DOHH2 (cell line): ENCODE data around the gene CENPI.

Experiments
- H3F3A ChIP-seq: fragments of 200-600 bp; sonication (generic), shearing (Covaris generic); 2 replicates; pipeline ENCODE4 v1.6.0; 2016; ENCODE audit warnings: antibody characterized with exemption, mild to moderate bottlenecking; ENCODE audit not compliant: control insufficient read depth, insufficient read depth
- H3K27ac ChIP-seq: fragments of 200-600 bp; sonication (generic); 2 replicates; pipeline ENCODE4 v1.5.1; 2014; ENCODE audit warnings: low read depth, mild to moderate bottlenecking, low read length, moderate library complexity
- H3K27me3 ChIP-seq: fragments of 200-600 bp; sonication (generic); 2 replicates; pipeline ENCODE4 v1.6.1; 2014; ENCODE audit warnings: mild to moderate bottlenecking, low read length, mixed read lengths; ENCODE audit not compliant: control insufficient read depth
- H3K36me3 ChIP-seq: fragments of 200-600 bp; sonication (generic); 2 replicates; pipeline ENCODE4 v1.6.1; 2014; ENCODE audit warnings: mild to moderate bottlenecking, low read length, moderate library complexity, mixed read lengths; ENCODE audit not compliant: control insufficient read depth
- H3K4me1 ChIP-seq: fragments of 200-600 bp; sonication (generic); 2 replicates; pipeline ENCODE4 v1.6.1; 2014; ENCODE audit warnings: mild to moderate bottlenecking, low read length, mixed read lengths; ENCODE audit not compliant: control insufficient read depth
- H3K4me2 ChIP-seq: fragments of 200-600 bp; sonication (generic); 2 replicates; pipeline ENCODE4 v1.6.0; 2014; ENCODE audit warnings: mild to moderate bottlenecking, low read length, moderate library complexity
- H3K4me3 ChIP-seq: fragments of 200-600 bp; sonication (generic); 2 replicates; pipeline ENCODE4 v1.5.1; 2014; ENCODE audit warnings: mild to moderate bottlenecking, low read length, mixed read lengths
- H3K79me2 ChIP-seq: fragments of 200-600 bp; sonication (generic); 2 replicates; pipeline ENCODE4 v1.6.1; 2014; ENCODE audit warnings: mild to moderate bottlenecking, low read length, mixed read lengths; ENCODE audit not compliant: control insufficient read depth
- H3K9me2 ChIP-seq: fragments of 200-600 bp; sonication (generic); replicated peaks from 2 replicates; pipeline ENCODE4 v1.6.1; 2014; ENCODE audit warnings: mild to moderate bottlenecking, low read length, mixed read lengths; ENCODE audit not compliant: control insufficient read depth
- H3K9me3 ChIP-seq: fragments of 200-600 bp; sonication (generic); 2 replicates; pipeline ENCODE4 v1.6.1; 2014; ENCODE audit warnings: antibody characterized with exemption, low read length, mixed read lengths; ENCODE audit not compliant: control insufficient read depth, insufficient read depth
- H4K20me1 ChIP-seq: fragments of 200-600 bp; sonication (generic); 2 replicates; pipeline ENCODE4 v1.6.0; 2014; ENCODE audit warnings: low read depth, mild to moderate bottlenecking, antibody characterized with exemption, low read length, moderate library complexity; ENCODE audit not compliant: control insufficient read depth, insufficient read depth
- CTCF ChIP-seq: fragments of 200-600 bp; sonication (generic); IDR thresholded peaks from one replicate; pipeline ENCODE4 v1.5.1; 2014; ENCODE audit warnings: antibody characterized with exemption, mild to moderate bottlenecking, low read depth, low read length; ENCODE audit not compliant: poor library complexity, severe bottlenecking
- EZH2phosphoT487 ChIP-seq: fragments of 200-600 bp; sonication (generic); IDR thresholded peaks from 2 replicates; pipeline ENCODE4 v1.6.1; 2017; ENCODE audit warnings: borderline replicate concordance, mild to moderate bottlenecking, antibody characterized with exemption, low read length, moderate library complexity, mixed read lengths

Gene CENPI

GRCh38 chrX:101057093-101057714 lies 40.8 kb upstream of the CENPI start:
- H4K20me1 ChIP-seq = no peaks in the 10 kb centered on the region
- peaks cover 10% of the 10 kb centered on the region for H3K4me1 ChIP-seq
- no peak overlapping the region for H3K27ac ChIP-seq
- no peaks in the 10 kb centered on the region for H3K27me3 ChIP-seq
- H3K9me2 ChIP-seq = no peaks in the 10 kb centered on the region
- H3K4me3 ChIP-seq = no peak overlapping the region
- H3F3A ChIP-seq = no peaks in the 10 kb centered on the region
- H3K4me2 ChIP-seq = no peak overlapping the region
- H3K36me3 ChIP-seq = no peaks in the 10 kb centered on the region
- no peak for TF ChIP-seq EZH2phosphoT487
- no peak for TF ChIP-seq CTCF
- H3K9me3 ChIP-seq = no peaks in the 10 kb centered on the region
- no peaks in the 10 kb centered on the region for H3K79me2 ChIP-seq

DNA sequence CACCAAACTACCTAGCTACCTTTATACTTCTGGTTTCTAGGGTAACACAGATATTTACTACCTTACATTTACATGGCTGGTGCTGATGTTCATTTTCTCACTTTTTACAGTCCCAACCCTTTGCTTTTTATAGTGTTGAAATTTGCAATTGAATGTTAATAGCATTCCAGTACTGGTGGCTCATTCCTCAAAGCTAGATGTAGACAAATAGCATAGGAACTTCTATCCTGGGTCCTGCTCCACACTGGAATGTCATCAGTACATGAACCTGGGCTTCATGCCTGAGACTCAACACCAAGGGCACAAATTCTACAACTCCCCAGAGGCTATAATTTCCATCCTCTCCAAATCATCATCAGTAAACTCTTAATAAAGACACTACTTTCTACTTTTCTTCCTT lies 35.8 kb upstream of the CENPI start:
- H3K27me3 ChIP-seq = no peaks in the 10 kb centered on the region
- H3F3A ChIP-seq = no peaks in the 10 kb centered on the region
- no peaks in the 10 kb centered on the region for H3K9me2 ChIP-seq
- no peak overlapping the region for H3K27ac ChIP-seq
- H3K4me1 ChIP-seq = peaks cover 1% of the 10 kb centered on the region
- H3K9me3 ChIP-seq = no peaks in the 10 kb centered on the region
- TF ChIP-seq CTCF (no peak), EZH2phosphoT487 (no peak)
- H3K79me2 ChIP-seq = no peaks in the 10 kb centered on the region
- H3K4me2 ChIP-seq = no peak overlapping the region
- H3K36me3 ChIP-seq = no peaks in the 10 kb centered on the region
- H3K4me3 ChIP-seq = no peak overlapping the region
- H4K20me1 ChIP-seq = no peaks in the 10 kb centered on the region

DNA sequence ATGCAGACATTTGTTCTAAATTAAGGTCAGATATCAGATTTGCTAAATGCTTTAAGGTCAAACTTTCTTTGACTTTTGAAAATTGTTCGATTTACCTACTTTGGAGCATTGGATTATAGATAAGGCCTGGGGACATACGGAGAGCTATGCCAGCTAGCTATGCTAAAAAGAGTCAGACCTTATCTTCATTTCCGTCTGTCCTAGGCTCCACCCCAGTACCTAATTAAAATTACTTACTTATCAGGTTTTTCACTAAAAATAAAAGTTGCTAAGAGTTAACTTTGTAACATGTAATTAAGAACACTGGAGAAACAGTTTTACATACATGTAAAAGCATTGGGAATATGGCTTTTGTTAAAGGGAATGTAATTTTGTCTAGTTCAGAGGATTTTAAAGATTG lies 26.4 kb upstream of the CENPI start:
- TF ChIP-seq EZH2phosphoT487 (no peak), CTCF (no peak)
- H3K27ac ChIP-seq = no peak overlapping the region

More for the DNA sequence above, 26.4 kb upstream of the CENPI start:
- no peak overlapping the region for H3K4me3 ChIP-seq
- H3K79me2 ChIP-seq = no peaks in the 10 kb centered on the region
- H4K20me1 ChIP-seq = no peaks in the 10 kb centered on the region
- H3K9me3 ChIP-seq = no peaks in the 10 kb centered on the region
- no peaks in the 10 kb centered on the region for H3K27me3 ChIP-seq
- no peaks in the 10 kb centered on the region for H3K36me3 ChIP-seq
- H3K9me2 ChIP-seq = no peaks in the 10 kb centered on the region
- H3F3A ChIP-seq = no peaks in the 10 kb centered on the region
- no peaks in the 10 kb centered on the region for H3K4me1 ChIP-seq
- no peak overlapping the region for H3K4me2 ChIP-seq
